K562 (cell line): Measurements from ENCODE around the gene NOSIP. TPM values are rescaled to one million over a fixed set of nuclear protein-coding genes. Genes with fewer than 3 reads are reported as not detected.

ENCODE experiments used
- ATAC-seq: fragments of 200-7000 bp; cut with Tn5 transposase; 3 replicates; pipeline ENCODE4 v1.9.1; 2020; ENCODE audit warnings: moderate library complexity
- BruUV-seq: library from RNA; stranded (reverse); fragments of 400-500 nt; replicated peaks from 2 replicates; lab custom pipeline; 2021; lab: Mats Ljungman, UMichigan
- CTCF ChIA-PET: fragments of 300-600 bp; formaldehyde crosslinking; extraction: SDS; loops from one replicate; lab custom pipeline; 2021; ENCODE audit warnings: low intra/inter-chr PET ratio; lab: Yijun Ruan, JAX
- POLR2A ChIA-PET: fragments of 300-600, 350-650 bp; sonication (Branson Sonifier 250); formaldehyde crosslinking; extraction: SDS; loops from one replicate; lab custom pipeline; 2021; ENCODE audit warnings: antibody characterized with exemption, inconsistent platforms; lab: Yijun Ruan, JAX
- DNase-seq, 4 experiments: peaks; one replicate each; pipeline versions ENCODE4 v3.0.0 to v3.0.0-alpha.2; 2011 to 2018; ENCODE audit warnings: low spot score in 3 of 4, mixed read lengths in 3 of 4; ENCODE audit errors: extremely low read depth in 1 of 4
- FAIRE-seq: peaks from 2 replicates; lab custom pipeline; 2011; peaks lifted over from hg19 to GRCh38; lab: Jason Lieb, UNC
- H2AFZ ChIP-seq: 2 replicates; pipeline ENCODE4 v1.6.0; 2011; ENCODE audit warnings: low read depth, low read length, control low read depth, inconsistent platforms
- H3K27ac ChIP-seq: fragments of 200-600 bp; 3 replicates; pipeline ENCODE4 v1.8.0; 2011; ENCODE audit warnings: low read depth, mild to moderate bottlenecking, control low read depth, inconsistent platforms, low read length, moderate library complexity, mixed read lengths; ENCODE audit errors: extremely low read depth
- H3K27me3 ChIP-seq, 2 experiments: fragments of 300-600 bp in 1 of 2; 2 replicates in 1 of 2; 3 replicates in 1 of 2; pipeline versions ENCODE4 v1.6.0 to v1.8.0; 2011; ENCODE audit warnings: inconsistent platforms in 2 of 2, low read length in 2 of 2, mild to moderate bottlenecking in 1 of 2, mixed read lengths in 1 of 2, moderate library complexity in 1 of 2; ENCODE audit not compliant: control insufficient read depth in 2 of 2, insufficient read depth in 2 of 2
- H3K36me3 ChIP-seq: fragments of 300-600 bp; 3 replicates; pipeline ENCODE4 v1.8.0; 2011; ENCODE audit warnings: mild to moderate bottlenecking, low read length, inconsistent platforms; ENCODE audit not compliant: control insufficient read depth, insufficient read depth
- H3K4me1 ChIP-seq, 2 experiments: fragments of 200-600 bp in 1 of 2; replicated peaks in 1 of 2; 2 replicates in 1 of 2; 3 replicates in 1 of 2; pipeline versions ENCODE4 v1.5.1 to v1.8.0; 2011; ENCODE audit warnings: inconsistent platforms in 2 of 2, low read length in 2 of 2, mild to moderate bottlenecking in 1 of 2, mixed read lengths in 1 of 2, moderate library complexity in 1 of 2; ENCODE audit not compliant: control insufficient read depth in 2 of 2, insufficient read depth in 2 of 2
- H3K4me2 ChIP-seq: 2 replicates; pipeline ENCODE4 v1.6.1; 2011; ENCODE audit warnings: low read length, control low read depth, inconsistent platforms, mixed read lengths; ENCODE audit not compliant: insufficient read depth
- H3K4me3 ChIP-seq: fragments of 200-600 bp; sonication (generic), shearing (Covaris generic); 2 replicates; pipeline ENCODE4 v1.5.1; 2016; ENCODE audit warnings: control low read depth, inconsistent platforms
- H3K79me2 ChIP-seq: fragments of 200-600 bp; 3 replicates; pipeline ENCODE4 v1.8.0; 2011; ENCODE audit warnings: low read length, inconsistent platforms; ENCODE audit not compliant: control insufficient read depth, insufficient read depth
- H3K9ac ChIP-seq, 2 experiments: 2 replicates each; pipeline versions ENCODE4 v1.6.0 to v1.6.1; 2011; ENCODE audit warnings: low read depth in 2 of 2, low read length in 2 of 2, control low read depth in 1 of 2, inconsistent platforms in 1 of 2, mild to moderate bottlenecking in 1 of 2, mixed read lengths in 1 of 2; ENCODE audit not compliant: insufficient read depth in 1 of 2
- H3K9me1 ChIP-seq: one replicate; pipeline ENCODE4 v1.6.0; 2011; ENCODE audit warnings: inconsistent platforms, mild to moderate bottlenecking, low read length, moderate library complexity; ENCODE audit not compliant: control insufficient read depth, insufficient read depth
- H3K9me3 ChIP-seq: replicated peaks from 2 replicates; pipeline ENCODE4 v1.5.1; 2011; ENCODE audit warnings: low read depth, low read length, inconsistent platforms; ENCODE audit not compliant: control insufficient read depth, insufficient read depth
- H4K20me1 ChIP-seq: replicated peaks from 2 replicates; pipeline ENCODE4 v1.6.1; 2011; ENCODE audit warnings: low read length, inconsistent platforms, mixed read lengths; ENCODE audit not compliant: control insufficient read depth, insufficient read depth
- ATF1 ChIP-seq, 2 experiments: fragments of 450-650 bp in 1 of 2; IDR thresholded peaks; 2 replicates each; pipeline ENCODE4 v1.6.1; 2016; ENCODE audit warnings: missing compliant biosample characterization in 1 of 2, missing genetic modification characterization in 1 of 2
- CBFA2T3 ChIP-seq: fragments of 450-650 bp; IDR thresholded peaks from 2 replicates; pipeline ENCODE4 v1.6.1; 2017
- DPF2 ChIP-seq: fragments of 450-650 bp; IDR thresholded peaks from 2 replicates; pipeline ENCODE4 v1.6.1; 2016
- FOXK2 ChIP-seq, 2 experiments: fragments of 450-650 bp; IDR thresholded peaks in 1 of 2; conservative IDR thresholded peaks in 1 of 2; 2 replicates each; pipeline ENCODE4 v1.6.1; 2016; ENCODE audit warnings: low read depth in 2 of 2, mild to moderate bottlenecking in 1 of 2
- HDAC1 ChIP-seq, 2 experiments: fragments of 450-650 bp; IDR thresholded peaks; 2 replicates each; pipeline ENCODE4 v1.6.1; 2016 to 2017; ENCODE audit warnings: inconsistent platforms in 1 of 2, mild to moderate bottlenecking in 1 of 2, moderate library complexity in 1 of 2
- HNRNPL ChIP-seq: fragments of 200-400 bp; formaldehyde crosslinking; IDR thresholded peaks from 2 replicates; pipeline ENCODE4 v1.6.1; 2017; ENCODE audit warnings: low read depth, mild to moderate bottlenecking, low read length
- KDM1A ChIP-seq, 2 experiments: fragments of 450-650 bp; IDR thresholded peaks; 2 replicates each; pipeline ENCODE4 v1.6.1; 2016; ENCODE audit warnings: mild to moderate bottlenecking in 2 of 2
- MBD2 ChIP-seq: sonication (generic); IDR thresholded peaks from 2 replicates; pipeline ENCODE4 v1.6.1; 2016; ENCODE audit warnings: low read depth, borderline replicate concordance
- MTA2 ChIP-seq: fragments of 450-650 bp; IDR thresholded peaks from 2 replicates; pipeline ENCODE4 v1.6.1; 2016; ENCODE audit warnings: low read depth
- MYC ChIP-seq, 2 experiments: fragments of 250-450 bp in 1 of 2; sonication (Bioruptor Pico) in 1 of 2; IDR thresholded peaks; 2 replicates each; pipeline versions ENCODE4 v1.5.1 to v1.6.1; 2012 to 2021; ENCODE audit warnings: low read depth in 2 of 2, borderline replicate concordance in 1 of 2, improper control_type of control experiment in 1 of 2, low read length in 1 of 2, mild to moderate bottlenecking in 1 of 2, moderate library complexity in 1 of 2
- NFE2 ChIP-seq: IDR thresholded peaks from 2 replicates; pipeline ENCODE4 v1.6.1; 2014; ENCODE audit warnings: antibody characterized with exemption, low read depth
- NRF1 ChIP-seq, 2 experiments: fragments of 450-650 bp; IDR thresholded peaks in 1 of 2; conservative IDR thresholded peaks in 1 of 2; 2 replicates each; pipeline ENCODE4 v1.6.1; 2014; ENCODE audit warnings: mild to moderate bottlenecking in 2 of 2
- POU5F1 ChIP-seq: fragments of 150-350 bp; IDR thresholded peaks from 2 replicates; pipeline ENCODE4 v1.6.1; 2014; ENCODE audit warnings: borderline replicate concordance, low read length, low read depth, mild to moderate bottlenecking; ENCODE audit not compliant: partially characterized antibody
- RBM25 ChIP-seq: fragments of 200-400 bp; formaldehyde crosslinking; IDR thresholded peaks from 2 replicates; pipeline ENCODE4 v1.6.1; 2018; ENCODE audit warnings: low read length, low read depth, moderate library complexity; ENCODE audit not compliant: severe bottlenecking
- VEZF1 ChIP-seq: fragments of 200-800 bp; sonication (Bioruptor generic); IDR thresholded peaks from 2 replicates; pipeline ENCODE4 v1.6.1; 2017; ENCODE audit warnings: missing genetic modification characterization, missing compliant biosample characterization
- ZC3H4 ChIP-seq: sonication (generic); formaldehyde crosslinking; IDR thresholded peaks from 2 replicates; pipeline ENCODE4 v1.9.0; 2021; ENCODE audit warnings: missing genetic modification reagents, borderline replicate concordance
- WGBS: fragments of 100-300 bp; shearing (Covaris generic); methylation state at CpG from one replicate; pipeline ENCODE4 v1.1.6; 2016; ENCODE audit warnings: low coverage, mixed read lengths; ENCODE audit not compliant: insufficient coverage; ENCODE audit errors: missing lambda C conversion rate; 5-methylcytosine and 5-hydroxymethylcytosine counted together
- in situ Hi-C: fragments of 300-500 bp; cut with MboI; formaldehyde crosslinking; loops from 4 replicates; pipeline ENCODE4 v1.15.0; 2018; ENCODE audit warnings: inconsistent platforms, mixed read lengths
- intact Hi-C: fragments of 100-400 bp; cut with micrococcal nuclease; formaldehyde crosslinking; loops from 2 replicates; pipeline ENCODE4 v1.14.2; 2022
- polyA plus RNA-seq, 8 experiments: library from polyadenylated mRNA; depleted of rRNA in 4 of 8; stranded (reverse) in 5 of 8; unstranded in 3 of 8; fragments of >200 nt; fragmentation: Nextera tagmentation in 2 of 8; fragmentation: Illumina TruSeq in 1 of 8; extraction: Ambion mirVana in 2 of 8; extraction: Trizol in 1 of 8; gene quantifications; 2 replicates each; pipeline versions ENCODE4 v1.2.1 to v1.2.3, GENCODE V29; 2011 to 2014; ENCODE audit warnings: inconsistent platforms in 1 of 8, missing spikeins in 1 of 8
- total RNA-seq, 7 experiments: library from RNA; depleted of rRNA in 6 of 7; stranded (reverse); fragments of >200 nt in 6 of 7; fragmentation: Illumina TruSeq in 2 of 7; extraction: Trizol in 2 of 7; gene quantifications; 2 replicates each; pipeline versions ENCODE4 v1.2.1 to v1.2.3, GENCODE V29; 2011 to 2021; ENCODE audit warnings: low replicate concordance in 1 of 7
- TF ChIP-seq, protein P1 (sequence below): fragments of 450-650 bp; formaldehyde crosslinking; IDR thresholded peaks from 2 replicates; pipeline ENCODE4 v1.4.0; 2020; ENCODE audit warnings: mild to moderate bottlenecking

Gene NOSIP
- total and polyA plus RNA-seq, 9 of the 15 experiments (the other 6 are each of a cell fraction or from before 2014, with no cell fraction given), result 14.4 to 153 (median 79.9) TPM

DNA sequence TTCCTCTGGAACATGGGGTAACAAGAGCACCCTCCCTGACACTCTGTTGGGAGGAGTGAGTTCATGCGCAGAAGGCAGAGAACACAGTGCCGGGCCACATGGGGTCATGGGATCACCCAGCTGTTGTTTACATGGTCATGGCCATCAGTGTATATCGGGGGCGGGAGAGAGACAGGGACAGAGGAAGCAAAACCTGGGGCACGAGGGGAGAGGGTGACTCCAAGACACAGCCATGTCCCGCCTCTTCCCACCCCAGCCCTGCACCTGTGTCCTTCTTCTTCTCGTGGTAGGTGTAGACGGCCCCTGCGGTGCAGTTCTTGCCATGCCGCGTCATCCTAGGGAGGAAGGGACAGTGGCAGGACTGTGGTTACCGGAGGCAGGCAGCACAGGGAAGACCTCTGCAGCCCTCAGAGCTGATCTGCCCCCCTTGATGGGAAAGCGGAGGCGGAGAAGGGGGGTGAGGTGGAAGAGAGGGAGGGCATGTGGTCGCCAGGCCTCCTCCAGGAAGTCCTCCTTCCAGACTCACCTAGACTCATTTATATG lies 19.9 kb downstream of the NOSIP start:
- 47% methylated on average over 12 of the region's 15 CpGs for WGBS
- in situ Hi-C loops, result no loop called here
- POLR2A ChIA-PET, result interaction anchor here (0.6 to 2.1 kb wide), 5 partner anchors 10 to 275 kb away, joined by 3 to 6 read pairs (median 5); partner anchors contain the start of gene RPS11
- TF ChIP-seq NRF1 (conservative IDR thresholded peaks at IDR 0.05 in 1 of 2, IDR thresholded peaks at IDR 0.05 in 1 of 2), result peak in 1 of 2 experiments; percentile 37; a peak in 1 of 4 replicates
- TF ChIP-seq ATF1 (CRISPR knock-in tag; IDR thresholded peaks at IDR 0.05), result no peak
- peak; percentile 23; the same call in 1 of the 2 replicates for TF ChIP-seq ATF1 (tag; IDR thresholded peaks at IDR 0.05)
- 0 out of 2 replicates have a peak, but pooled peaks have one; percentile 5 for TF ChIP-seq MYC (IDR thresholded peaks at IDR 0.05; ENCODE audit: low read depth, low read length)
- no peak for TF ChIP-seq MYC (CRISPR knock-in tag; IDR thresholded peaks at IDR 0.05; ENCODE audit: borderline replicate concordance, low read depth)
- TF ChIP-seq POU5F1, result no peak
- TF ChIP-seq CBFA2T3, result 0 out of 2 replicates have a peak, but pooled peaks have one; percentile 17
- TF ChIP-seq DPF2, result 0 out of 2 replicates have a peak, but pooled peaks have one; percentile 22
- TF ChIP-seq FOXK2 (conservative IDR thresholded peaks at IDR 0.05 in 1 of 2, IDR thresholded peaks at IDR 0.05 in 1 of 2; ENCODE audit: low read depth in 2 of 2), result peak; percentile 64 to 77
- no peak for TF ChIP-seq MTA2
- no peak for TF ChIP-seq HNRNPL
- TF ChIP-seq, protein P1, sequence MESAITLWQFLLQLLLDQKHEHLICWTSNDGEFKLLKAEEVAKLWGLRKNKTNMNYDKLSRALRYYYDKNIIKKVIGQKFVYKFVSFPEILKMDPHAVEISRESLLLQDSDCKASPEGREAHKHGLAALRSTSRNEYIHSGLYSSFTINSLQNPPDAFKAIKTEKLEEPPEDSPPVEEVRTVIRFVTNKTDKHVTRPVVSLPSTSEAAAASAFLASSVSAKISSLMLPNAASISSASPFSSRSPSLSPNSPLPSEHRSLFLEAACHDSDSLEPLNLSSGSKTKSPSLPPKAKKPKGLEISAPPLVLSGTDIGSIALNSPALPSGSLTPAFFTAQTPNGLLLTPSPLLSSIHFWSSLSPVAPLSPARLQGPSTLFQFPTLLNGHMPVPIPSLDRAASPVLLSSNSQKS (CRISPR knock-in tag), result no peak
- TF ChIP-seq KDM1A (IDR thresholded peaks at IDR 0.05), result peak in 1 of 2 experiments; percentile 36; a peak in 1 of 4 replicates
- no peak for TF ChIP-seq ZC3H4 (CRISPR knock-in tag)
- TF ChIP-seq HDAC1 (IDR thresholded peaks at IDR 0.05), result peak in 1 of 2 experiments; percentile 39; a peak in 1 of 4 replicates
- TF ChIP-seq NFE2, result peak; percentile 80
- TF ChIP-seq VEZF1 (CRISPR knock-in tag), result peak; percentile 89
- no peak for TF ChIP-seq MBD2
- no peak for TF ChIP-seq RBM25

More for the DNA sequence above, 19.9 kb downstream of the NOSIP start:
- no TSS peak for BruUV-seq
- no peak for FAIRE-seq
- no peaks in the 10 kb centered on the region; the same call in 1 of the 2 replicates for H4K20me1 ChIP-seq
- peaks cover 63% of the 10 kb centered on the region for H3K36me3 ChIP-seq
- H3K9ac ChIP-seq, result peak overlapping the region; percentile 31 to 88
- intact Hi-C loops, result no loop called here
- no peak overlapping the region for H3K4me3 ChIP-seq
- H3K4me1 ChIP-seq, result peaks cover 12 to 34% of the 10 kb centered on the region in 2 experiments
- H3K27ac ChIP-seq, result peak overlapping the region; percentile 48; the same call in 2 of the 3 replicates
- H3K79me2 ChIP-seq, result peaks cover 32% of the 10 kb centered on the region
- CTCF ChIA-PET, result interaction anchor here (2.3 kb wide), 1 partner anchor 11 kb away, joined by 11 read pairs; no protein-coding TSS in a partner anchor
- H3K9me3 ChIP-seq, result no peaks in the 10 kb centered on the region
- ATAC-seq, result peak; percentile 52
- peak; percentile 47 to 60 (median 52) for DNase-seq
- no peak overlapping the region for H2AFZ ChIP-seq
- H3K27me3 ChIP-seq, result no peaks in the 10 kb centered on the region
- peak overlapping the region; percentile 52 for H3K4me2 ChIP-seq
- no peaks in the 10 kb centered on the region for H3K9me1 ChIP-seq
